Fibroblast of mammary gland (primary cell): ENCODE results near the gene IL20.

ENCODE experiments used
- DNase-seq: peaks from one replicate; pipeline ENCODE4 v3.0.0-alpha.2; 2010; ENCODE audit warnings: low read depth
- H3K4me3 ChIP-seq: 2 replicates; pipeline ENCODE4 v1.5.1; 2011; ENCODE audit warnings: low read depth, mild to moderate bottlenecking, low read length, moderate library complexity; ENCODE audit not compliant: control insufficient read depth
- CTCF ChIP-seq: conservative IDR thresholded peaks from 2 replicates; pipeline ENCODE4 v1.5.1; 2011; ENCODE audit warnings: low read depth, low read length, inconsistent platforms; ENCODE audit not compliant: control insufficient read depth, insufficient read depth

The IL20 gene

DNA sequence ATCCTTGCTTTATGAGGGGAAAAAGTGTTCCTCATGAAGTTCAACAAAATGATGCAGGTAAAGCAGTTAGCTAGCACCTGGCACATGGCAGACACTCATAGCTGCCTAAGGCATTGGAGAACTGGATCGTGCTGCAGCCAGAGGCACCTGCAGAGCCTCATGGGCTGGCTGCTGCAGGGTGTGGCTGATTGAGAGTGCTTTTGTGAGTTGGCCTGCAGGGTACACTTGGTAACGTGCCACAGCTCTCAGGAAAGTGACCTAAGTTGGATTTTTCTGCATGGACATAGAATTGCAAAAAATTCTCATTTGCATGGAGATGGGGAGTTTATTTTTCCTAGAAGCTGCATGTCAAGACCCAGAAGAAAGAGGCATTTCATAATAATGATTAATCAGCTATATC lies 31.6 kb upstream of the IL20 start:
- no peak overlapping the region for H3K4me3 ChIP-seq
- no peak for DNase-seq

GRCh38 chr1:206834217-206834616 lies 31.2 kb upstream of the IL20 start:
- DNase-seq, result no peak
- H3K4me3 ChIP-seq, result no peak overlapping the region
- no peak for TF ChIP-seq CTCF

More for the DNA sequence above, 31.6 kb upstream of the IL20 start:
- no peak for TF ChIP-seq CTCF

DNA sequence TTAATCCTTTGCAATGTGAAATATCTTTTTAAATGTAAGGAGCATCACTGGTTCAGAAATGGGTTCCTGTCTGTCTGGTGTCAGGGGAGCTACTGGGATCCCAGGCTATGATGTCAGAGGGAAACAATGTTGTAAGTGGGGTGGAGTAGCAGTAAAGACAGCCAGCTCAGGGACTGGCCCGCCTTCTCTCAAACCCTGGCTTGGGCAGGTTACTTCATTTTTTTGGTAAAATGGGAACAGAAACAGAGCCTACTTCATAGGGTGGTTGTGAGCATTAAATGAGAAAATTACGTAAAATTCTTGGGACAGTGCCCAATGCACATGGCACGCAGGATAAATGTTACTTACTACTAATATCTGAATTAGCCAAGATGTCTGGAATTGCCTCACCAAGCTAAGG lies 30.7 kb upstream of the IL20 start:
- H3K4me3 ChIP-seq, result no peak overlapping the region
- no peak for TF ChIP-seq CTCF
- DNase-seq, result peak; percentile 29

DNA sequence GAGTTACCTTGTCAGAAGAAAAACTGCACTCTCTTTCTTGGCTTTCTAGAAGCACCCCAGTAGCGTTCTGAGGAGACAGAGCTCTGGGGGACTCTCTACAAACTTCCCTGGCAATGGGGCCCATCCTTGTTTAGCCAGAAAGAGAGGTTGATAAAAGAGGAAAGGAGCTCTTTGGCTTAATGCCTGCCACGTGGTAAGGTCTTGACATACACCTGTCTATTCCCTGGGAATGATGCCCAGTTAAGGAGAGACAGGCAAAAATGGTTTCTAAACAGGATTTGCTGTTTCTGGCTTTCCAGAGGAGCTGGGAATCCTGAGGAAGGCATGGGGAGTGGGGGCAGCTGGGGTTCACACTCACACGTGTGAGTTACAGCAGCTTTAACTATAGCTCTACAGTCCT lies 30.2 kb upstream of the IL20 start:
- no peak overlapping the region for H3K4me3 ChIP-seq
- TF ChIP-seq CTCF, result no peak
- no peak for DNase-seq

GRCh38 chr1:206836111-206836510 lies 29.3 kb upstream of the IL20 start:
- H3K4me3 ChIP-seq, result no peak overlapping the region
- DNase-seq, result peak; percentile 50
- TF ChIP-seq CTCF, result no peak

- no peak overlapping the region for H3K4me3 ChIP-seq
- no peak for DNase-seq
- TF ChIP-seq CTCF, result no peak
Measured at GRCh38 chr1:206839006-206839560, 26.3 kb upstream of the IL20 start.

GRCh38 chr1:206839857-206840256 lies 25.6 kb upstream of the IL20 start:
- no peak for TF ChIP-seq CTCF
- peak; percentile 61 for DNase-seq
- H3K4me3 ChIP-seq, result no peak overlapping the region
